KOPT-K1 (cell line): Measurements from ENCODE around the gene CSNK1G2.
A peak's percentile ranks its signal among the peaks of the same experiment; 100 is the strongest.

Experiments used
- H3K27ac ChIP-seq: fragments of 200-600 bp; sonication (generic); 2 replicates; pipeline ENCODE4 v1.5.1; 2016; ENCODE audit warnings: antibody characterized with exemption, mild to moderate bottlenecking, low read depth, low read length; ENCODE audit not compliant: poor library complexity, severe bottlenecking
- H3K36me3 ChIP-seq: fragments of 200-600 bp; sonication (generic); 2 replicates; pipeline ENCODE4 v1.5.1; 2017; ENCODE audit warnings: antibody characterized with exemption, mild to moderate bottlenecking, low read length, moderate library complexity; ENCODE audit not compliant: insufficient read depth
- H3K9me3 ChIP-seq: fragments of 200-600 bp; sonication (generic); 2 replicates; pipeline ENCODE4 v1.5.1; 2017; ENCODE audit warnings: antibody characterized with exemption, low read length, mild to moderate bottlenecking; ENCODE audit not compliant: insufficient read depth, poor library complexity, severe bottlenecking

Gene CSNK1G2

DNA sequence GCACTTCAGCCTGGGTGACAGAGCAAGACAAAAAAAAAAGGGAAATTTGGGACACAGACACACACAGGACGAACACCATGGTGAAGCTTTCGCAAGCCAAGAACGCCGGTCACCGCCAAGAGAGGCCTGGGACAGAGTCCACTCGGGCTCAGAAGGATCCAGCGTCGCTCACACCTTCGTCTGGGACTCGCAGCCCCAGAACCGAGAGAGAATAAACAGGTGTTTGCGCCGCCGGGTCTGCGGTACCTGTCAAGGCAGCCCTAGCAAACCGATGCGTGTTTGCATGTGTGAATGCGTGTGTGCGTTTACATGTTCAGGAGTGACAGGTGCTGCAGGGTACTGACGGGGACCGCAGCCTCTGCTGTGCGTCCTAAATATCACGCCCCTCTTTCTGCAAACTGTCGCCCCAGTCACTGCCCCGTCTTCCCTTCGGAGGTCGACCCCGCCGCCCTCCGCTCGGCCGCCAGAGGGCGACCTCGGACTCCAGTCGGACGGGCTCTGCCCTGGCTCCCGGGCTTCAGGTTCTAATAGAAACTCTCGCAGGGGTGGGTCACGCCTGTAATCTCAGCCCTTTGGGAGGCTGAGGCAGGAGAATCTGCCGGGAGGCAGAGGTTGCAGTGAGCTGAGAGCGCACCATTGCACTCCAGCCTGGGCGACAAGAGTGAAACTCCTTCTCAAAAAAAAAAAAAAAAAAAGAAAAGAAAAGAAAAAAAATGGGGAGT lies 11.8 kb upstream of the CSNK1G2 start:
- Histone ChIP-seq H3K36me3 (peaks cover 15% of the 10 kb centered on the region), H3K27ac (no peak overlapping the region), H3K9me3 (peaks cover 10% of the 10 kb centered on the region)

- no peak overlapping the region for H3K27ac ChIP-seq
- H3K36me3 ChIP-seq: no peaks in the 10 kb centered on the region
- H3K9me3 ChIP-seq: peaks cover 10% of the 10 kb centered on the region
These were observed 9.5 kb upstream of the CSNK1G2 start for GRCh38 chr19:1931445-1931844.

GRCh38 chr19:1932395-1932794 lies 8.6 kb upstream of the CSNK1G2 start:
- Histone ChIP-seq H3K36me3 (no peaks in the 10 kb centered on the region), H3K9me3 (peaks cover 10% of the 10 kb centered on the region), H3K27ac (no peak overlapping the region)

DNA sequence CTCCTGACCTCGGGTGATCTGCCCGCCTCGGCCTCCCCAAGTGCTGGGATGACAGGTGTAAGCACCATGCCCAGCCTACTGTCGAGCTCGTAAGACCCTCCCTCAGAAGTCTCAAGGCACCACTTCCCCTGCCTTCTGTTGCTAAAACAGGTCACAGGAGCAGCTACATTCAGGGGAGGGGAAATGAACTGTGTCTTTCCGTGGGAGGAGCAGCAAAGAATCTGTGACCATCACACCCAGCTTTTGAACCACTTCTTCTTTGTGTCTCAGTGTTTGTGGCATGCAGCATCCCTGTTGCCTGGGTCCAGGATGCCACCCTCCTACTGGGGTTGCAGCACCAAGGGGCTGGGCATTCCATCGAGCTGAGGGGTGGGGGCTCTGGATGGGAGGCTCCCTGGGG lies 7.7 kb upstream of the CSNK1G2 start:
- H3K27ac ChIP-seq: no peak overlapping the region
- peaks cover 10% of the 10 kb centered on the region for H3K9me3 ChIP-seq
- no peaks in the 10 kb centered on the region for H3K36me3 ChIP-seq

- peaks cover 10% of the 10 kb centered on the region for H3K9me3 ChIP-seq
- H3K36me3 ChIP-seq: no peaks in the 10 kb centered on the region
- H3K27ac ChIP-seq: no peak overlapping the region
These were observed 7.0 kb upstream of the CSNK1G2 start for GRCh38 chr19:1933942-1934341.

DNA sequence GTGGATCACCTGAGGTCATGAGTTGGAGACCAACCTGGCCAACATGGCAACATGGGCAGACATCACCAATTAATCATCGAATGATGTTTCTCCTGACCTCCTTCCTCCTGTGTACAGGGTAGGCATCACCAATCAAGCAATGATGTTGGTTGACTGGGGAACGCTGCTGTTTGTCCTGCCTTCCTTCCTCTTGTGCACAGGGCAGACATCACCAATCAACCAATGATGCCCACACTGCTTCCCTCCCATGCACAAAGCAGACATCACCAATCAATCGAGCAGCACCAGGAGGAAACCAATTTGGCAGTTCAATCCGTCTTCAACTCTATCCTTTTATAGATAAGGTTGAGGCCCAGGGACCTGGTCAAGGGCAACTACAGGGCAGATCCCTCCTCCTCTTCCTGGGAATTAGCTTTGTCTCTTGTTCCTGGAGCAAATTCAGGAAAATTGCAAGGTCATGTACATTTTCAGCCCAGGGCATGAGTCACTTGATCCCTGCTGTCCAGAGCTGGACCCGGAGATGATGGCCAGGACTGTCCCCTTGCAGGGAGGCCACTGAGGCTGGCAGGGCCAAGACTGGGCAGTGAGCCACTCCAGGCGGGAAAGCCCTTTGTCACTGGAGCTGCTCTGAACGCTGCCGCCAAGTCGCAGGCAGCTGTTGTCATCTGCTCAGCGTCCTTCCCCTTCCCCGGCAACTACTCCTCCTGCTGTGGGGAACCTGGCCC lies 5.3 kb upstream of the CSNK1G2 start:
- H3K27ac ChIP-seq: no peak overlapping the region
- H3K9me3 ChIP-seq: peaks cover 10% of the 10 kb centered on the region
- no peaks in the 10 kb centered on the region for H3K36me3 ChIP-seq

DNA sequence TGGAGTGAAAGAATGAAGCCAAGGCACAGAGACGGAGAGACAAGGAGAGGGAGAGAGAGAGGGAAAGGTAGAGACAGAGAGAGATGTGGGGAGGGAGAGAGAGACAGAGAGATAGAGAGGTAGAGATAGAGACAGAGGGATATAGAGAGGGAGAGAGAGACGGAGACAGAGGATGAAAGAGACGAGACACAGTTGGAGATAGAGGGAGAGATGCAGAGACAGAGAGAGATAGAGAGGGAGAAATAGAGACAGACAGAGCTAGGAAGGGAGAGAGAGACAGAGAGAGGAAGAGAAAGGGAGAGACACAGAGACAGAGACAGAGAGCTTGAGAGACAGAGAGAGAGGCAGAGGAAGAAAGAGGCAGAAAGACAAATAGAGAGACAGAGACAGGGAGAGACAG lies 4.5 kb upstream of the CSNK1G2 start:
- H3K27ac ChIP-seq: no peak overlapping the region
- no peaks in the 10 kb centered on the region for H3K36me3 ChIP-seq
- H3K9me3 ChIP-seq: peaks cover 10% of the 10 kb centered on the region

DNA sequence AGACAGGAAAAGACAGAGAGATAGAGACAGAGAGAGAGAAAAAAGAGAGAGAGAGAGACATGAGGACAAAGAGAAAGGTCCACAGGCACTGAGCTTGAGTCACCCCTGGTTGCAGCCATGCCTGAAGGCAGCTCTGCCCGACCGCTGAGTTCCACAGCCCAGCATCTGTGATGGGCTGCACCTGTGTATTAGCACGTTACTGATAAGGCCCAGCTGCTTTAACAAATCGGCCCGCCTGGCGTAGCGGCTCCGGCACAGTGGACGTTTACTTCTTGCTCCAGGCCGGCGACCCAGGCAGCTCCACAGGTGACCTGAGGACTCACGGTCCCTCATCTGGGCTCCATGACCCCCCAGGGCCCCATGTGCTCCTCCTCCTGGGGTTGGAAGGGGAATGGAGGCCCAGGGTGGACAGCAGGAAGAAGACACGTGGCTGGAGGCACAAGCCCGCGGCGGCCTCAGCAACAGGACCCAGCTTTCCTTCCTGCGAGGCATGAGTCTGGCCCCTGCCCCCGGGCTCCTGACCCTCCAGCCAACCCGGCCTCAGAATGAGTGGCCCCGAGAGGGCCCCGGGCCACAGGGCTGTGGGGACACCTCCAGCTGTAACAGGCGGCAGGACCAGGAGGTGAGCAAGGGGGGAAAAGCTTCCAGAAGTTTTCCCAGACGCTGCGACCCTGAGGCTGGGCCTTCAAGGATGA lies 3.9 kb upstream of the CSNK1G2 start:
- no peaks in the 10 kb centered on the region for H3K36me3 ChIP-seq
- no peak overlapping the region for H3K27ac ChIP-seq

DNA sequence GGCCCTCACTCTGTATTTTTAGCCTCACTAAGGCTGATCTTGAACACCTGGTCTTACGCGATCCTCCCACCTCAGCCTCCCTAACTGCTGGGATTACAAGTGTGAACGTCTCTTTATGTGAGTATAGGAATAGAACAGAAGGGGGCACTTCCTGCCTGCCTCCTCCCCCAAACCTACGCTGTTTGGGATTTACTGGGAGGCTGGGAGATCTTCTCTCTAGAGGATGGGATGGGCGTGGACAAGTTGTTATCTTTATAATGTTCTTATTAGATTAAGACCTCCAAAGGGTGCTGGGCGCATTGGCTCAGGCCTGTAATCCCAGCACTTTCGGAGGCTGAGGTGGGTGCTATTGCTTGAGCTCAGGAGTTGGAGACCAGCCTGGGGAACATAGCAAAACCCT lies 2.9 kb upstream of the CSNK1G2 start:
- no peak overlapping the region for H3K27ac ChIP-seq

More for the DNA sequence above, 3.9 kb upstream of the CSNK1G2 start:
- peaks cover 6% of the 10 kb centered on the region for H3K9me3 ChIP-seq

GRCh38 chr19:1942078-1942933 lies 1.3 kb downstream of the CSNK1G2 start:
- peak overlapping the region; percentile 85 for H3K27ac ChIP-seq
- H3K36me3 ChIP-seq: peaks cover 6% of the 10 kb centered on the region; the same call in 1 of the 2 replicates
- no peaks in the 10 kb centered on the region for H3K9me3 ChIP-seq

More for the DNA sequence above, 2.9 kb upstream of the CSNK1G2 start:
- Histone ChIP-seq H3K9me3 (no peaks in the 10 kb centered on the region), H3K36me3 (no peaks in the 10 kb centered on the region)

DNA sequence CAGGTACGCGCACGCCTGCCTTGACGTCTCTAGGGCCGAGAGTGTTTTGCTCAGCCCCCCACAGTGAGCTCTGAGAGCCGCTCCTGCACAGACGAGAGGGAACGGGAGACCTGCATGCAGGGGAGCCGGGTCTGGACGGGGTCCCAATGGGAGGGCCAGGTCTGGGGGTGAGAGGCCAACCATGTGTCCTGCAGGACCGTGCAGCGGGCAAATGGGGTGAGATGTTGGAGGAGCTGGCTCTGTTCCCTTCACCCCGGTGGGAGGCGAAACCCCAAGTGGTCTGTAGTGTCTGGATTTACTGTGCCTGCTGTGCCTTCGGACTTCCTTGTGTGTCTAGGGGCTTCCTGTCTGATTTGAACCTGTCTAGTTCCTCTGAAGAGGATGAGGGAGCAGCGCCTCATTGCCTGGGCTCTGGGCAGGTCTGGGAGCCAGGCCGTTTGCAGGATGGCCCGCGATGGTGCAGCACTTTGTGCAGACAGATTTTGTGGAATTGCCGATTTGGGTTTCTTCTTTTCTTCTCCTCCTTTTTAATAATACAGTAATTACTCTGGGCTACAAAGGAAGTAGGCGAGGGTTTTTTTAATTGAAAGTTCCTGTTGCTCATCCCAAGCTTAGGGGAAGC lies 2.1 kb downstream of the CSNK1G2 start:
- peak overlapping the region; percentile 85 for H3K27ac ChIP-seq
- H3K9me3 ChIP-seq: no peaks in the 10 kb centered on the region
- H3K36me3 ChIP-seq: peaks cover 6% of the 10 kb centered on the region; the same call in 1 of the 2 replicates

- peak overlapping the region; percentile 85 for H3K27ac ChIP-seq
- H3K36me3 ChIP-seq: peaks cover 6% of the 10 kb centered on the region; the same call in 1 of the 2 replicates
- H3K9me3 ChIP-seq: no peaks in the 10 kb centered on the region
These were observed 2.7 kb downstream of the CSNK1G2 start for GRCh38 chr19:1943661-1944087.

GRCh38 chr19:1944088-1944915 lies 3.3 kb downstream of the CSNK1G2 start:
- Histone ChIP-seq H3K36me3 (peaks cover 13% of the 10 kb centered on the region; the same call in 1 of the 2 replicates), H3K27ac (no peak overlapping the region), H3K9me3 (no peaks in the 10 kb centered on the region)
